ENCODE measurements around the gene HSPB6. TPM values are rescaled to one million over a fixed set of nuclear protein-coding genes. Genes with fewer than 3 reads are reported as not detected.

HSPB6 gene
- polyA plus RNA-seq, 1 of the 3 experiments (the other 2 are of a cell fraction), result 0.43 TPM

GRCh38 chr19:35734273-35734672, 22.6 kb downstream of the HSPB6 start:
- Histone ChIP-seq H3K9ac (no peak overlapping the region), H3K27ac (ENCODE audit: low read depth in 2 of 2, low read length in 1 of 2) (no peak overlapping the region), H3K9me2 (no peaks in the 10 kb centered on the region), H3K36me3 (replicated peaks in 1 of 2; ENCODE audit: control insufficient read depth in 1 of 2, insufficient read depth in 2 of 2, low read length in 1 of 2) (peaks cover 4 to 79% of the 10 kb centered on the region in 2 experiments), H3K4me3 (ENCODE audit: low read depth in 2 of 2, low read length in 1 of 2) (no peak overlapping the region), H3K4me1 (ENCODE audit: control insufficient read depth in 1 of 2, insufficient read depth in 2 of 2, low read depth in 1 of 2, low read length in 1 of 2) (no peaks in the 10 kb centered on the region; a peak in 1 of 4 replicates), H2AFZ (ENCODE audit: low read depth) (no peak overlapping the region), H3K9me3 (no peaks in the 10 kb centered on the region), H3F3A (replicated peaks; ENCODE audit: insufficient read depth) (no peaks in the 10 kb centered on the region), H3K4me2 (no peak overlapping the region), H4K20me1 (ENCODE audit: insufficient read depth) (no peaks in the 10 kb centered on the region), H3K27me3 (ENCODE audit: insufficient read depth) (no peaks in the 10 kb centered on the region), H3K79me2 (ENCODE audit: insufficient read depth) (no peaks in the 10 kb centered on the region)
- CTCF ChIA-PET, result interaction anchor here (1.0 kb wide), 1 partner anchor 86 kb away, joined by 3 read pairs; no protein-coding TSS in a partner anchor
- POLR2A ChIA-PET, result no interaction called here
- DNase-seq, result no peak
- WGBS (ENCODE audit: low lambda C conversion rate), result 97% methylated on average over 8 of the region's 8 CpGs
- TF ChIP-seq CHD2 (IDR thresholded peaks at IDR 0.05; ENCODE audit: low read length, partially characterized antibody), result no peak
- TF ChIP-seq ZBTB33 (IDR thresholded peaks at IDR 0.05; ENCODE audit: borderline replicate concordance, low read depth), result no peak
- no peak for TF ChIP-seq RFX5 (IDR thresholded peaks at IDR 0.05; ENCODE audit: low read length)
- no peak for TF ChIP-seq SIN3A (IDR thresholded peaks at IDR 0.05; ENCODE audit: borderline replicate concordance, low read depth, low read length)
- no peak for TF ChIP-seq ELF1 (IDR thresholded peaks at IDR 0.05)
- TF ChIP-seq GATA2 (CRISPR knock-in tag; IDR thresholded peaks at IDR 0.05), result no peak
- TF ChIP-seq EP300 (IDR thresholded peaks at IDR 0.05; ENCODE audit: borderline replicate concordance in 1 of 2, low read depth in 1 of 2, low read length in 1 of 2), result no peak
- no peak for TF ChIP-seq RCOR1 (IDR thresholded peaks at IDR 0.05; ENCODE audit: low read length)
- TF ChIP-seq RXRA (IDR thresholded peaks at IDR 0.05; ENCODE audit: borderline replicate concordance, low read depth), result no peak

- no peaks in the 10 kb centered on the region for H3K9me3 ChIP-seq
- no peak overlapping the region for H3K27ac ChIP-seq (ENCODE audit: low read depth in 2 of 2, low read length in 1 of 2)
- no peaks in the 10 kb centered on the region for H3K27me3 ChIP-seq (ENCODE audit: insufficient read depth)
- H3K4me1 ChIP-seq (ENCODE audit: control insufficient read depth in 1 of 2, insufficient read depth in 2 of 2, low read depth in 1 of 2, low read length in 1 of 2), result no peaks in the 10 kb centered on the region
- 93% methylated on average over 13 of the region's 35 CpGs for WGBS (ENCODE audit: low lambda C conversion rate)
- no peak for TF ChIP-seq RFX5 (IDR thresholded peaks at IDR 0.05; ENCODE audit: low read length)
- TF ChIP-seq MEF2A (IDR thresholded peaks at IDR 0.05; ENCODE audit: borderline replicate concordance, low read depth), result no peak
- TF ChIP-seq TAF1 (IDR thresholded peaks at IDR 0.05; ENCODE audit: borderline replicate concordance, low read depth, low read length), result no peak
- TF ChIP-seq ELF1 (IDR thresholded peaks at IDR 0.05), result no peak
- TF ChIP-seq FOXM1 (IDR thresholded peaks at IDR 0.05; ENCODE audit: low read depth), result no peak
- TF ChIP-seq MXI1 (IDR thresholded peaks at IDR 0.05; ENCODE audit: low read depth, low read length), result no peak
- TF ChIP-seq RAD21 (IDR thresholded peaks at IDR 0.05; ENCODE audit: low read length), result no peak
- no peak for TF ChIP-seq YY1 (IDR thresholded peaks at IDR 0.05; ENCODE audit: low read depth)
- TF ChIP-seq RXRA (IDR thresholded peaks at IDR 0.05; ENCODE audit: borderline replicate concordance, low read depth), result no peak
- no peak for TF ChIP-seq RCOR1 (IDR thresholded peaks at IDR 0.05; ENCODE audit: low read length)
- no peak for TF ChIP-seq USF2 (IDR thresholded peaks at IDR 0.05; ENCODE audit: borderline replicate concordance, low read depth, low read length)
- no peak for TF ChIP-seq EZH2phosphoT487 (IDR thresholded peaks at IDR 0.05; ENCODE audit: borderline replicate concordance, low read depth)
- TF ChIP-seq TCF12 (IDR thresholded peaks at IDR 0.05), result no peak
- TF ChIP-seq ZBTB33 (IDR thresholded peaks at IDR 0.05; ENCODE audit: borderline replicate concordance, low read depth), result no peak
- H3K36me3 ChIP-seq (replicated peaks in 1 of 2; ENCODE audit: control insufficient read depth in 1 of 2, insufficient read depth in 2 of 2, low read length in 1 of 2), result peaks cover 7 to 80% of the 10 kb centered on the region in 2 experiments
- DNase-seq, result no peak
- H3K4me3 ChIP-seq (ENCODE audit: low read depth in 2 of 2, low read length in 1 of 2), result no peak overlapping the region
- no peaks in the 10 kb centered on the region for H3F3A ChIP-seq (replicated peaks; ENCODE audit: insufficient read depth)
- no peaks in the 10 kb centered on the region for H4K20me1 ChIP-seq (ENCODE audit: insufficient read depth)
- CTCF ChIA-PET, result no interaction called here
- H3K79me2 ChIP-seq (ENCODE audit: insufficient read depth), result no peaks in the 10 kb centered on the region
- no peak overlapping the region for H2AFZ ChIP-seq (ENCODE audit: low read depth)
- H3K9me2 ChIP-seq, result no peaks in the 10 kb centered on the region
- H3K4me2 ChIP-seq, result no peak overlapping the region
- POLR2A ChIA-PET, result no interaction called here
- H3K9ac ChIP-seq, result no peak overlapping the region
These were observed 23.4 kb downstream of the HSPB6 start for GRCh38 chr19:35733180-35734125.

Data from SK-N-SH (cell line).